Measurements from ENCODE around the gene ZBTB2.
A peak's percentile ranks its signal among the peaks of the same experiment; 100 is the strongest.

The ZBTB2 gene

GRCh38 chr6:151391471-151392413 lies at the start of gene ZBTB2:
Gene ZBTB2, minus strand, starts transcription at chr6:151391559. Its CDS starts 17,922 bp downstream, at chr6:151373637.
- TF ChIP-seq POLR2A (IDR thresholded peaks at IDR 0.05; ENCODE audit: low read length) (peak; percentile 4), GATA1 (IDR thresholded peaks at IDR 0.05; ENCODE audit: low read depth, low read length) (no peak)
- DNase-seq, result peak; percentile 84

- TF ChIP-seq POLR2A (IDR thresholded peaks at IDR 0.05; ENCODE audit: low read length) (no peak), GATA1 (IDR thresholded peaks at IDR 0.05; ENCODE audit: low read depth, low read length) (no peak)
- peak; percentile 9 to 34 for DNase-seq
These were observed 49.6 kb upstream of the ZBTB2 start for GRCh38 chr6:151440930-151441329.

- TF ChIP-seq GATA1 (IDR thresholded peaks at IDR 0.05; ENCODE audit: low read depth, low read length), result no peak
- no peak for TF ChIP-seq POLR2A (IDR thresholded peaks at IDR 0.05; ENCODE audit: low read length)
- DNase-seq, result no peak
These were observed 49.1 kb upstream of the ZBTB2 start for GRCh38 chr6:151440498-151440897.

- TF ChIP-seq GATA1 (IDR thresholded peaks at IDR 0.05; ENCODE audit: low read depth, low read length), result no peak
- TF ChIP-seq POLR2A (IDR thresholded peaks at IDR 0.05; ENCODE audit: low read length), result no peak
- no peak for DNase-seq
These were observed 46.0 kb upstream of the ZBTB2 start for GRCh38 chr6:151437401-151437800.

- no peak for DNase-seq
- no peak for TF ChIP-seq POLR2A (IDR thresholded peaks at IDR 0.05; ENCODE audit: low read length)
- TF ChIP-seq GATA1 (IDR thresholded peaks at IDR 0.05; ENCODE audit: low read depth, low read length), result no peak
These were observed 45.4 kb upstream of the ZBTB2 start for GRCh38 chr6:151436802-151437201.

- DNase-seq, result no peak
- no peak for TF ChIP-seq GATA1 (IDR thresholded peaks at IDR 0.05; ENCODE audit: low read depth, low read length)
- TF ChIP-seq POLR2A (IDR thresholded peaks at IDR 0.05; ENCODE audit: low read length), result no peak
These were observed 44.9 kb upstream of the ZBTB2 start for GRCh38 chr6:151436300-151436699.

- no peak for DNase-seq
- TF ChIP-seq GATA1 (IDR thresholded peaks at IDR 0.05; ENCODE audit: low read depth, low read length) (no peak), POLR2A (IDR thresholded peaks at IDR 0.05; ENCODE audit: low read length) (no peak)
These were observed 43.0 kb upstream of the ZBTB2 start for GRCh38 chr6:151434369-151434768.

GRCh38 chr6:151432651-151433050 lies 41.3 kb upstream of the ZBTB2 start:
- DNase-seq, result no peak
- no peak for TF ChIP-seq GATA1 (IDR thresholded peaks at IDR 0.05; ENCODE audit: low read depth, low read length)
- no peak for TF ChIP-seq POLR2A (IDR thresholded peaks at IDR 0.05; ENCODE audit: low read length)

- TF ChIP-seq GATA1 (IDR thresholded peaks at IDR 0.05; ENCODE audit: low read depth, low read length) (no peak), POLR2A (IDR thresholded peaks at IDR 0.05; ENCODE audit: low read length) (no peak)
- DNase-seq, result no peak
These were observed 40.0 kb upstream of the ZBTB2 start for GRCh38 chr6:151431337-151431736.

GRCh38 chr6:151430886-151431285 lies 39.5 kb upstream of the ZBTB2 start:
- peak in 1 of 2 experiments; percentile 6 for DNase-seq
- no peak for TF ChIP-seq GATA1 (IDR thresholded peaks at IDR 0.05; ENCODE audit: low read depth, low read length)
- no peak for TF ChIP-seq POLR2A (IDR thresholded peaks at IDR 0.05; ENCODE audit: low read length)

- no peak for DNase-seq
- TF ChIP-seq POLR2A (IDR thresholded peaks at IDR 0.05; ENCODE audit: low read length) (no peak), GATA1 (IDR thresholded peaks at IDR 0.05; ENCODE audit: low read depth, low read length) (no peak)
These were observed 36.9 kb upstream of the ZBTB2 start for GRCh38 chr6:151428093-151428735.

- no peak for DNase-seq
- no peak for TF ChIP-seq POLR2A (IDR thresholded peaks at IDR 0.05; ENCODE audit: low read length)
These were observed 34.2 kb upstream of the ZBTB2 start for GRCh38 chr6:151425561-151425960.

GRCh38 chr6:151422981-151423380 lies 31.6 kb upstream of the ZBTB2 start:
- TF ChIP-seq POLR2A (IDR thresholded peaks at IDR 0.05; ENCODE audit: low read length), result no peak
- TF ChIP-seq GATA1 (IDR thresholded peaks at IDR 0.05; ENCODE audit: low read depth, low read length), result no peak
- no peak for DNase-seq

- TF ChIP-seq POLR2A (IDR thresholded peaks at IDR 0.05; ENCODE audit: low read length), result no peak
- TF ChIP-seq GATA1 (IDR thresholded peaks at IDR 0.05; ENCODE audit: low read depth, low read length), result no peak
- no peak for DNase-seq
These were observed 26.1 kb upstream of the ZBTB2 start for GRCh38 chr6:151417477-151417876.
